Peyer's patch (tissue), 4 donors: ENCODE measurements around the gene DHX36. TPM values are rescaled to one million over a fixed set of nuclear protein-coding genes. Genes with fewer than 3 reads are reported as not detected.
A peak's percentile ranks its signal among the peaks of the same experiment; 100 is the strongest.

ENCODE experiments used
- DNase-seq, 3 donors: peaks; one replicate each; pipeline ENCODE4 v3.0.0-alpha.2; 2017 to 2019
- H3K27ac ChIP-seq, 4 donors: fragments of 200-600 bp; sonication (generic); one replicate each; pipeline ENCODE4 v1.5.1; 2016 to 2019
- H3K27me3 ChIP-seq, 2 donors: fragments of 200-600 bp; sonication (generic); one replicate each; pipeline ENCODE4 v1.5.1; 2019
- H3K36me3 ChIP-seq, 3 donors: fragments of 200-600 bp; sonication (generic); one replicate each; pipeline ENCODE4 v1.5.1; 2016 to 2019
- H3K4me1 ChIP-seq, 4 donors: fragments of 200-600 bp; sonication (generic); one replicate each; pipeline ENCODE4 v1.5.1; 2016 to 2019
- H3K4me3 ChIP-seq, 4 donors: fragments of 200-600 bp; sonication (generic); 1 replicate in 3 of 4; 2 replicates in 1 of 4; pipeline ENCODE4 v1.5.1; 2016 to 2019; ENCODE audit warnings: mild to moderate bottlenecking in 1 of 4
- H3K9me3 ChIP-seq, 4 donors: fragments of 200-600 bp; sonication (generic); one replicate each; pipeline ENCODE4 v1.5.1; 2016 to 2019; ENCODE audit warnings: mild to moderate bottlenecking in 1 of 4
- CTCF ChIP-seq, 6 experiments: fragments of 450-650 bp in 4 of 6; fragments of 200-600 bp in 2 of 6; sonication (generic) in 1 of 6; IDR thresholded peaks; one replicate each; pipeline ENCODE4 v1.5.1; 2017 to 2019; ENCODE audit warnings: antibody characterized with exemption in 6 of 6, mild to moderate bottlenecking in 3 of 6, moderate library complexity in 1 of 6
- POLR2A ChIP-seq, 2 donors: fragments of 450-650 bp; IDR thresholded peaks; one replicate each; pipeline ENCODE4 v1.5.1; 2017; ENCODE audit warnings: antibody characterized with exemption in 2 of 2, mild to moderate bottlenecking in 2 of 2, moderate library complexity in 2 of 2
- total RNA-seq, 4 donors: library from RNA; depleted of rRNA; stranded (reverse); fragments of >200 nt; gene quantifications; one replicate each; pipeline ENCODE4 v1.1.0, GENCODE V29; 2016

DHX36 gene, protein sequence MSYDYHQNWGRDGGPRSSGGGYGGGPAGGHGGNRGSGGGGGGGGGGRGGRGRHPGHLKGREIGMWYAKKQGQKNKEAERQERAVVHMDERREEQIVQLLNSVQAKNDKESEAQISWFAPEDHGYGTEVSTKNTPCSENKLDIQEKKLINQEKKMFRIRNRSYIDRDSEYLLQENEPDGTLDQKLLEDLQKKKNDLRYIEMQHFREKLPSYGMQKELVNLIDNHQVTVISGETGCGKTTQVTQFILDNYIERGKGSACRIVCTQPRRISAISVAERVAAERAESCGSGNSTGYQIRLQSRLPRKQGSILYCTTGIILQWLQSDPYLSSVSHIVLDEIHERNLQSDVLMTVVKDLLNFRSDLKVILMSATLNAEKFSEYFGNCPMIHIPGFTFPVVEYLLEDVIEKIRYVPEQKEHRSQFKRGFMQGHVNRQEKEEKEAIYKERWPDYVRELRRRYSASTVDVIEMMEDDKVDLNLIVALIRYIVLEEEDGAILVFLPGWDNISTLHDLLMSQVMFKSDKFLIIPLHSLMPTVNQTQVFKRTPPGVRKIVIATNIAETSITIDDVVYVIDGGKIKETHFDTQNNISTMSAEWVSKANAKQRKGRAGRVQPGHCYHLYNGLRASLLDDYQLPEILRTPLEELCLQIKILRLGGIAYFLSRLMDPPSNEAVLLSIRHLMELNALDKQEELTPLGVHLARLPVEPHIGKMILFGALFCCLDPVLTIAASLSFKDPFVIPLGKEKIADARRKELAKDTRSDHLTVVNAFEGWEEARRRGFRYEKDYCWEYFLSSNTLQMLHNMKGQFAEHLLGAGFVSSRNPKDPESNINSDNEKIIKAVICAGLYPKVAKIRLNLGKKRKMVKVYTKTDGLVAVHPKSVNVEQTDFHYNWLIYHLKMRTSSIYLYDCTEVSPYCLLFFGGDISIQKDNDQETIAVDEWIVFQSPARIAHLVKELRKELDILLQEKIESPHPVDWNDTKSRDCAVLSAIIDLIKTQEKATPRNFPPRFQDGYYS
- total RNA-seq, result 10 to 100 TPM; 40.3 to 67.7 (median 54.7) TPM

DNA sequence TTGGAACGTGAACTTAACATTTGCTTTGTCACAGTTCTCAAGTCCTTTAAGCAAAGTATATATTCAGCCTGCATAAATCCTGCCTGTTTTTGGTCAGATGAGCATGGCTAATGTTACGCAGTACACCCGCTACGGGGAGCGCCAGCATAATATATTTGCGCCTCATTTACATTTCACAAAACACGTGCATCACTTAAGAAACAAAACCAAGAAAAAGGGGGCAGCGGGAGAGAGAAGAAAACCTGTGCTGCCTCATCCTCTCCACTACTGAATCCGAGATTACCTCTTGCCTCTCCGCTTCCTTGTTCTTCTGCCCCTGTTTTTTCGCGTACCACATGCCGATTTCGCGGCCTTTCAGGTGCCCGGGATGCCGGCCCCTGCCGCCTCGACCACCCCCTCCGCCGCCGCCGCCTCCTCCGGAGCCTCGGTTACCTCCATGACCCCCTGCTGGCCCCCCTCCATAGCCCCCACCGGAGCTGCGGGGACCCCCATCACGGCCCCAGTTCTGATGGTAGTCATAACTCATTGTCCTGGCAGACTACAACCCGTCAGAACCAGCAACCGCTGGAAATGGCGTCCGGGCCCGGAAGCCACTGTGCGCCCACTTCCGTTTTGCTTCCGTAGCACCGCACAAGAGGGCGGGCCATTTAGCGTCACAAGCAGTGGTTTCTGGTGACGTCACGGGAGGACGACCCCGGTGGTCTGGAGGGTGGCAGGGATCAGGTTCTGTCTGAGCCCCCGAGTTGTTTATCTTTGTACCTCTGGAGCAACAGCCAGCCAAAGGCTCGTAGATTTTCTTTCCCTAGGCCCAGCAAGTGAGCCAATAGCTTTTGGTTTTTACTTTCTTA lies at the start of gene DHX36:
Gene DHX36, minus strand, starts transcription at position 597 of the 848 bp plus-strand sequence. Its CDS starts 71 bp downstream, at position 526.
- DNase-seq, result peak; percentile 87 to 95 (median 88)
- Histone ChIP-seq H3K27me3 (no peaks in the 10 kb centered on the region), H3K36me3 (no peaks in the 10 kb centered on the region), H3K4me1 (peaks cover 0 to 18% (median 2%) of the 10 kb centered on the region in 4 donors), H3K4me3 (peak within 1 kb of the TSS; percentile 64 to 82 (median 74)), H3K9me3 (no peaks in the 10 kb centered on the region), H3K27ac (peak within 1 kb of the TSS; percentile 91 to 94 (median 92))
- TF ChIP-seq CTCF (IDR thresholded peaks at IDR 0.05) (no peak), POLR2A (IDR thresholded peaks at IDR 0.05) (peak; percentile 41 to 49)

GRCh38 chr3:154367221-154367620 lies 42.9 kb upstream of the DHX36 start:
- no peak overlapping the region for H3K27ac ChIP-seq
- H3K9me3 ChIP-seq, result no peaks in the 10 kb centered on the region
- no peak overlapping the region for H3K4me3 ChIP-seq
- H3K4me1 ChIP-seq, result no peaks in the 10 kb centered on the region
- H3K36me3 ChIP-seq, result no peaks in the 10 kb centered on the region
- TF ChIP-seq POLR2A (IDR thresholded peaks at IDR 0.05) (no peak), CTCF (IDR thresholded peaks at IDR 0.05) (no peak)
- no peak for DNase-seq
- H3K27me3 ChIP-seq, result no peaks in the 10 kb centered on the region

DNA sequence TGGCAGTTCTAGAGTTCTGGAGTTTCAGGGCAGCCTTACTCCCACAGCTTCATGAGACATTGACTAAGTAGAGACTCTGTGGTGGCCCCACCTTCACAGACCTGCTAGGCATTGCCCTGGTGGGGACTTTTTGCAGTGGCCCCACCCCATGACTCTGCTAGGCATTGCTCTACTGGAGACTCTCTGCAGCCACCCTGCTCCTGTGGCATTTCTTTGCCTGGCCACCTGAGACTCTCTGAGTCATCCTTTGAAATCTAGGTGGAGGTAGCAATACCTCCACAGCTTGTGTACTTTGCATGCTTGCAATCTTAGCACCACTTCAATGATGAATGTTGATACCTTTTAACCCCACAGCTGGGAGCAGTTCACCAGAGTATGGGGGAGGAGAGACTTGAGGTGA lies 40.6 kb upstream of the DHX36 start:
- Histone ChIP-seq H3K4me3 (no peak overlapping the region), H3K36me3 (no peaks in the 10 kb centered on the region), H3K9me3 (no peaks in the 10 kb centered on the region), H3K4me1 (no peaks in the 10 kb centered on the region), H3K27ac (no peak overlapping the region), H3K27me3 (no peaks in the 10 kb centered on the region)
- DNase-seq, result no peak
- TF ChIP-seq CTCF (IDR thresholded peaks at IDR 0.05), result no peak
- no peak for TF ChIP-seq POLR2A (IDR thresholded peaks at IDR 0.05)

DNA sequence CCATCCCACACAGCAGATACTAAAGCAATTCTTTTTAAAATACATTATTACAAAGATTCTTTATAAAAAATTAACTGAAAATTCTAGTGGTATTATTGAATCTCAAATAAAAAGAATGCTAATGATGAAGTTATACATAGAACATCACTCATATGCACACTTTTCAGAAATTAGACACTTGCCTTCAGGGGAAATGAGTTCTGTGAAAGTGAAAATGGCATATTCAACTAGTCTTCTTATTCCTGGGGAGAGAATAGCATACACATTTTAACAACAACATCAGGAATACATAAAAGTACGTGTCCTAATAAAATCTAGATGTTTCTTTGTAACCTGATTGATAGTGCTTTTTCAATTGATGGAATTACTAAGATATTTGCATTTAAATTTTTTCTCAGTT lies 36.8 kb upstream of the DHX36 start:
- H3K9me3 ChIP-seq, result no peaks in the 10 kb centered on the region

More for the DNA sequence above, 36.8 kb upstream of the DHX36 start:
- H3K27ac ChIP-seq, result no peak overlapping the region
- no peak overlapping the region for H3K4me3 ChIP-seq
- no peaks in the 10 kb centered on the region for H3K4me1 ChIP-seq
- H3K36me3 ChIP-seq, result no peaks in the 10 kb centered on the region
- H3K27me3 ChIP-seq, result no peaks in the 10 kb centered on the region
- DNase-seq, result no peak
- TF ChIP-seq CTCF (IDR thresholded peaks at IDR 0.05) (no peak), POLR2A (IDR thresholded peaks at IDR 0.05) (no peak)
